Activated B cell treated with CpG ODN at 0.5 μM for 24 hours (primary cell): Measurements from ENCODE around the gene PPAN. TPM values are rescaled to one million over a fixed set of nuclear protein-coding genes. Genes with fewer than 3 reads are reported as not detected.

Experiments used
- ATAC-seq: fragments of 200-7000 bp; cut with Tn5 transposase; one replicate; pipeline ENCODE4 v1.10.0; 2021; ENCODE audit warnings: low read depth, mild to moderate bottlenecking, moderate library complexity
- CTCF ChIA-PET: fragments of 350-600 bp; sonication (Branson Sonifier 250); formaldehyde crosslinking; loops from one replicate; lab custom pipeline; 2021; ENCODE audit warnings: antibody characterized with exemption; lab: Charles Lee
- POLR2A ChIA-PET: fragments of 350-600 bp; sonication (Branson Sonifier 250); formaldehyde crosslinking; loops from one replicate; lab custom pipeline; 2021; ENCODE audit warnings: antibody characterized with exemption; lab: Charles Lee
- DNase-seq: peaks from one replicate; pipeline ENCODE4 v3.0.0; 2022
- H3K27ac Mint-ChIP-seq: one replicate; pipeline ENCODE4 v1.8.0; 2020; ENCODE audit warnings: mixed read lengths
- H3K27me3 Mint-ChIP-seq: one replicate; pipeline ENCODE4 v1.8.0; 2021; ENCODE audit warnings: mixed read lengths
- H3K36me3 Mint-ChIP-seq: one replicate; pipeline ENCODE4 v1.8.0; 2021; ENCODE audit warnings: low read depth, mixed read lengths
- H3K4me1 Mint-ChIP-seq: one replicate; pipeline ENCODE4 v1.8.0; 2021; ENCODE audit warnings: mixed read lengths
- H3K4me3 Mint-ChIP-seq: one replicate; pipeline ENCODE4 v1.8.0; 2020; ENCODE audit warnings: mild to moderate bottlenecking, mixed read lengths
- H3K9me3 Mint-ChIP-seq: one replicate; pipeline ENCODE4 v1.8.0; 2020; ENCODE audit warnings: mixed read lengths
- intact Hi-C: fragments of 100-400 bp; cut with micrococcal nuclease; formaldehyde crosslinking; loops from one replicate; pipeline ENCODE4 v1.15.1; 2024
- total RNA-seq: library from RNA; stranded (reverse); gene quantifications from 2 replicates; pipeline ENCODE4 v1.2.3, GENCODE V29; 2022
- TF ChIP-seq, protein P1 (sequence below): fragments of 200-600 bp; IDR thresholded peaks from one replicate; pipeline ENCODE4 v1.8.0; 2022; ENCODE audit warnings: antibody characterized with exemption, mild to moderate bottlenecking

Gene PPAN
- total RNA-seq, 1 donor from 2014 or later, result 119 TPM

DNA sequence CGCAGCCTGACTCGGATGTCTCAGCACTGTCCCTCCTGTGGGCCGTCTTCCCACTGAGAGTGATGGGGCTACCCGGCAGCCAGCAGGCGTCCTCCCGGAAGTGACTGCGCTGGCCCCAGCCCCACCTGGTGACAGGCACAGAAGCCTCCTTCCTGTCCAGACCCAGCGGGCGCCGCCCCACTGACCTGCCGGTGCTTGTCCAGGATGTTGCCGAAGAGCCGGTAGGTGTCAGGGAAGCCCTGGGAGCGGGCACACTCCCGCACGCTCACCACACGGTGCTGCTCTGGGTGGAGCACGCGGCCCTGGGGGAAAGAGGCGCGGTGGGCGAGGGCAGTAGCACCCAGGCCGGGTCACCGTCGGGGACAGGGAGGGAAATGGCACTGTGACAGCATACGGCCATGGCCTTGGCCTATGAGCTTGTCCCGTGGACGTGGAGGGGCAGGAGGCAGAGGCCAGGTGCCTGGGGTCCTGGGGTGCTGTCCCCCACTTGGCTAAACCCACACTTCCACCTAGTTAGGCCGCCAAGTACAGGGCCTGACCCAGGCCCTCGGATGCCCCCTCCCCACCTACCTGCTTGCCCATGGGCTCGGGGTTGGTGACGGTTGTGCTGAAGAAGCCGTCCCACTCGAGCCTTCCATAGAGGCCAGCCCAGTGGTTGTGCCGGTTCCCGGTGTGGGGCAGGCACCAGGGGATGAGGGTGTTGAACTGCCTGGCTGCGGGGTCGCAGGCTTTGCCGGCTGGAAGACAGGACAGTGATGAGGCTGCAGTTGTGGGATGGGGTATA is 29.6 kb downstream of the PPAN start:
- H3K27ac Mint-ChIP-seq, result no peak overlapping the region
- no peaks in the 10 kb centered on the region for H3K9me3 Mint-ChIP-seq
- peaks cover 73% of the 10 kb centered on the region for H3K36me3 Mint-ChIP-seq
- DNase-seq, result no peak
- H3K4me3 Mint-ChIP-seq, result no peak overlapping the region
- no peaks in the 10 kb centered on the region for H3K4me1 Mint-ChIP-seq
- no peaks in the 10 kb centered on the region for H3K27me3 Mint-ChIP-seq
- intact Hi-C loops, result no loop called here
- CTCF ChIA-PET, result no interaction called here
- ATAC-seq, result no peak
- TF ChIP-seq, protein P1, sequence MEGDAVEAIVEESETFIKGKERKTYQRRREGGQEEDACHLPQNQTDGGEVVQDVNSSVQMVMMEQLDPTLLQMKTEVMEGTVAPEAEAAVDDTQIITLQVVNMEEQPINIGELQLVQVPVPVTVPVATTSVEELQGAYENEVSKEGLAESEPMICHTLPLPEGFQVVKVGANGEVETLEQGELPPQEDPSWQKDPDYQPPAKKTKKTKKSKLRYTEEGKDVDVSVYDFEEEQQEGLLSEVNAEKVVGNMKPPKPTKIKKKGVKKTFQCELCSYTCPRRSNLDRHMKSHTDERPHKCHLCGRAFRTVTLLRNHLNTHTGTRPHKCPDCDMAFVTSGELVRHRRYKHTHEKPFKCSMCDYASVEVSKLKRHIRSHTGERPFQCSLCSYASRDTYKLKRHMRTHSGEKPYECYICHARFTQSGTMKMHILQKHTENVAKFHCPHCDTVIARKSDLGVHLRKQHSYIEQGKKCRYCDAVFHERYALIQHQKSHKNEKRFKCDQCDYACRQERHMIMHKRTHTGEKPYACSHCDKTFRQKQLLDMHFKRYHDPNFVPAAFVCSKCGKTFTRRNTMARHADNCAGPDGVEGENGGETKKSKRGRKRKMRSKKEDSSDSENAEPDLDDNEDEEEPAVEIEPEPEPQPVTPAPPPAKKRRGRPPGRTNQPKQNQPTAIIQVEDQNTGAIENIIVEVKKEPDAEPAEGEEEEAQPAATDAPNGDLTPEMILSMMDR, result no peak
- POLR2A ChIA-PET, result no interaction called here

DNA sequence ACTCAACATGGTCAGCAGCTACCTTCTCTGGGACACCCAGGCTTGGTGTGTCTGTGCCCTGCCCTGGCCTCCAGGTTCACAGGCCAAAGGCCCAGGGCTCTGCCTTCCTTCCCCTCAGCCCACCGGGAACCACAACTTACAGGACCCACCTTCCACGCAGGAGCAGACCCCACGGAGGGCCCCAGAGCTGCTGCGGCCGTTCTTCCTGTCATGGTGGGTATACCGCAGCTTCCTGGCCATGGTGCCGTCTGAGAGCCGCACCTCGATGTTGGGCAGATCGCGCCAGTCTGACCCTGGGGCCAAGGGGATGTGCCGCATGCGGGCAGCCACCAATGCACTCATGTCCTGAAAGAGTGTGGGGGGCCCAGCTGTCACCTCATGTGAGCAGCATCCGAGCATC is 30.8 kb downstream of the PPAN start:
- Mint-ChIP-seq H3K27ac (no peak overlapping the region), H3K4me1 (no peaks in the 10 kb centered on the region), H3K9me3 (no peaks in the 10 kb centered on the region), H3K27me3 (no peaks in the 10 kb centered on the region), H3K36me3 (peaks cover 80% of the 10 kb centered on the region), H3K4me3 (no peak overlapping the region)
- no peak for ATAC-seq
- TF ChIP-seq, protein P1, result no peak
- DNase-seq, result no peak
- CTCF ChIA-PET, result no interaction called here
- POLR2A ChIA-PET, result interaction anchor here (0.6 kb wide), 1 partner anchor 62 kb away, joined by 4 read pairs; no protein-coding TSS in a partner anchor
- intact Hi-C loops, result no loop called here

DNA sequence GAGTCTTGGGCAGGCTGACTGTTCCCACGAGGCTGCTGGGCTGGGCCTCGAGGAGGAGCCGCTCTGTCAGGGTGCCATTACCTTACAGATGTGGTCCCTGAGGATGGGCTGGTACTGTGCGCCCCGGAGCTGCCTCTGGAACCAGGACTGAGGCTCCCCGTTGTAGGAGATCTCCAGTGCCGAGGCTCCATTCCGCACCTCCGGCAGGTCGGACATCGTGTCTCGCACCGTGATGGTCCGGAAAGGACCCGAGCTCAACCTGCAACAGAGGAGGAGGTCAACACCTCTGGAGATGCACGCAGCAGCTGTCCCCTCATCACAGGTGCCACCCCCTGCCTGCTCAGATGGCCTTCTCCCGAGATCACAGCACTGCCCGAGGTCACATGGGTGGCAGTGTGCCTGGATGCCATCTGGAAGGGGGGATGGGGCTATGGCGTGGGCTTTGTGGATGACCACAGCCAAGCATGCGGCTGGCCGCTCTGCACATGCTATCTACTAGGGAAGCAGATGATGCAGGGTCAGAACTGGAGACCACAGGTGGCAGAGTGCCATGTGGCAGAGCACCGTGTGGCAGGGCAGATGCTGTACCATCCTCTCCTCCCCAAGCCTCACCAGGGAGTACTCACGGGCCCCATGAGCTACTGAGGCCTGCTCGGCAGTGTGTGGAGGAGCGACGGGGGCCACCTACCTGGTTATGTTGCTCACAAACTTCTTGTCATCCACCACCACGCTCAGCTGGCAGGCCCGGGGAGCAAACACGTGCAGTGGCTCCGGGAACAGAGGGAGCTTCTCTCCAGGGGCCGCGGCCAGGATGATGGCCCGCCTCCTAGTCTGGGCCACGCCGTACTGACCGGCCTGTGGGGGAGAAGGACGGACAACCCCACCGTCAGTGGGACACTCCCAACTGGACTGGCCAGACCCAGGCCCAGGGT is 31.9 kb downstream of the PPAN start:
- Mint-ChIP-seq H3K9me3 (no peaks in the 10 kb centered on the region), H3K36me3 (peaks cover 85% of the 10 kb centered on the region), H3K4me1 (no peaks in the 10 kb centered on the region), H3K27ac (no peak overlapping the region), H3K4me3 (no peak overlapping the region), H3K27me3 (no peaks in the 10 kb centered on the region)
- intact Hi-C loops, result no loop called here
- ChIA-PET CTCF (no interaction called here), POLR2A (no interaction called here)
- DNase-seq (no peak), ATAC-seq (no peak)
- TF ChIP-seq, protein P1, result no peak

DNA sequence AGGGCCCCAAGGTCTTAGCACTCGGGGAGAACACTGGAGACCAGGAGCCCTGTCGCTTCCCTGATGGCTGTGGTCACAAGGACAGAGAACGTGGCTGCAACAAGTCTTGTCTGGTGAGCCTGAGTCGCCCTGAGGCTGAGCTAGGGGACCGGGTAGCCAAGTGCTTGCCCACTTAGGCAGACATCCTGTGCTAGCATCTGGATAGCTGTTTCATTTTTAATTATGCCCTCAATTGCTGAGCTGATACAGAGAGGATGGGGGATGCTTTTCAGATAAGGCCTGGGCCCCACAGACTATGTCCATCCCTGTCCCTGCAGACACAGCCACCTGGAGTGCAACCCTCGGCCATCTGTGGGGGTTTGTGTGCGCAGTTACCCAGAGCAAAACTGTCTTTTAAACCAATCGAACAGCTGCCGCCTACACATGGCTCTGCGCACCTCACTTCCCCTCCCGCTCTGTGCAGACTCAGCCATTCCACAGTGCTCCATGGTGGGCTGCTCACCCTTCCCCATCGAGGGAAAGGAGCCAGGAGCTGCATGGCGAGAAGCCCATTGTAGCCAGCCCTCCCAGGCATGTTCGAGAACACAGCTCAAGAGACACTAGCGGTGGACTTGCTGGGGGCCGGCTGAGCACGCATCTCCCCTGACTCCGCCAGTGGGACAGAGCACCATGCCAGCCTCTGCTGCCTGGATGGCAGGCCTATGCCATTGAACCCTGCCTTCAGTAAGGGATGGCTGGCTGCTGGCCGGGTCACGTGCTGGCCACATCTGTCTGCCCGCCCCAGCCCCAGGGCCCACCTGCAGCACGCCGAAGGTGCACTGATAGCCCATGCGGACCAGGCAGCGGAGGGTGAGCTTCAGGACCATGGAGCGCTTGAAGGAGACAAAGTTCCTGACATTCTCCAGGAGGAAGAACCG is 33.0 kb downstream of the PPAN start:
- Mint-ChIP-seq H3K9me3 (no peaks in the 10 kb centered on the region), H3K4me3 (no peak overlapping the region), H3K27ac (no peak overlapping the region), H3K4me1 (no peaks in the 10 kb centered on the region), H3K27me3 (no peaks in the 10 kb centered on the region), H3K36me3 (peaks cover 85% of the 10 kb centered on the region)
- intact Hi-C loops, result no loop called here
- CTCF ChIA-PET, result no interaction called here
- TF ChIP-seq, protein P1, result no peak
- ATAC-seq (no peak), DNase-seq (no peak)
- POLR2A ChIA-PET, result interaction anchor here (1.2 kb wide), 1 partner anchor 36 kb away, joined by 3 read pairs; no protein-coding TSS in a partner anchor
